HG03469 (cell line): ENCODE results near the gene KRT16.
"Not testable (repeated sequence)": the region's sequence is repeated elsewhere in the genome, so short reads cannot be mapped to it uniquely, and the experiment has no call there.

Source experiments
- ATAC-seq: cut with Tn5 transposase; IDR thresholded peaks from one replicate; pipeline ENCODE4 v1.9.1; 2021; ENCODE audit warnings: mild to moderate bottlenecking, moderate library complexity, moderate number of reproducible peaks; ENCODE audit not compliant: unreplicated experiment

KRT16 gene

GRCh38 chr17:41612376-41613160 lies at the start of gene KRT16:
KRT16 (minus strand) TSS chr17:41612767; CDS start chr17:41612688, 79 bp downstream.
- not testable (repeated sequence) for ATAC-seq

- ATAC-seq, result no peak
Measured at GRCh38 chr17:41660221-41660711, 47.7 kb upstream of the KRT16 start.

GRCh38 chr17:41659427-41660212 lies 47.1 kb upstream of the KRT16 start:
- ATAC-seq, result no peak

DNA sequence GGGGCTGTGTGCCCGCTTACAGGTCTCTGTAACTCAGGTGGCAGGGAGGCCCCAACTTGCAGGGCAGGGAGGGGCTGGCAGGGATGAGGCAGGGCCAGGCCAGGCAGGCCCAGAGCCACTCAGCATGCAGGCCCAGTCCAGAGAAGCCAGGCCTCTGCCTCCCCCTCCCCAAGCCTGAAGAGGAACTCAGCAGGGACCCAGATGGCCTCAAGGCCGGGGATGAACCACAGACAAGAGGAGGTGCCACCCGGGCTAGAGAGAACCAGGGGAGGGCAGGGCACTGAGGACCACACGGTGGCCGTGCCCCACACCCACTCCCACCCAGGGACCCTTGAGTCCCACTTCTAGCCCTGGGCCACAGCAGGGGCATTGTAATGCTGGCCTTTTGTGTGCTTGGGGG lies 46.3 kb upstream of the KRT16 start:
- ATAC-seq, result no peak

DNA sequence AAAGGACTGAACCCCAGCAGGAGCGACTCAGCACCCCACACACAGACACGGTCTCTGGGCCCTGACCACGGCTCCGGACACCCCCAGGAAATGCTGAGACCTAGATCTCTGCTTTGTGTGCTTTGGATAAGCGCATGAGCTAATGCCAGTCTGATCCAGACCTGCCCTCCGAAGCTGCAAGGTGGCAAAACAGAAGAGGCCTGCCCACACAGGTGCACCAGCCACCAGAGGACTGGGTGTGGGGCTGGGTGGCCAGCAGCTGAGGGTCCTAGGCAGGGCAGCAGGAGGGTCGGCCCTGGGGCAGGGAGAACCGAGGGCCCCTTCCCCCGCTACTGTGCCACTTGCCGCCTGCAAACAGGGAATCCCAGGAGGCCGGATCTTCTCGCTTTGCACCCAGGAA lies 45.4 kb upstream of the KRT16 start:
- no peak for ATAC-seq

- no peak for ATAC-seq
Measured at GRCh38 chr17:41657176-41657754, 44.7 kb upstream of the KRT16 start.

GRCh38 chr17:41656249-41657023 lies 43.9 kb upstream of the KRT16 start:
- ATAC-seq, result no peak

DNA sequence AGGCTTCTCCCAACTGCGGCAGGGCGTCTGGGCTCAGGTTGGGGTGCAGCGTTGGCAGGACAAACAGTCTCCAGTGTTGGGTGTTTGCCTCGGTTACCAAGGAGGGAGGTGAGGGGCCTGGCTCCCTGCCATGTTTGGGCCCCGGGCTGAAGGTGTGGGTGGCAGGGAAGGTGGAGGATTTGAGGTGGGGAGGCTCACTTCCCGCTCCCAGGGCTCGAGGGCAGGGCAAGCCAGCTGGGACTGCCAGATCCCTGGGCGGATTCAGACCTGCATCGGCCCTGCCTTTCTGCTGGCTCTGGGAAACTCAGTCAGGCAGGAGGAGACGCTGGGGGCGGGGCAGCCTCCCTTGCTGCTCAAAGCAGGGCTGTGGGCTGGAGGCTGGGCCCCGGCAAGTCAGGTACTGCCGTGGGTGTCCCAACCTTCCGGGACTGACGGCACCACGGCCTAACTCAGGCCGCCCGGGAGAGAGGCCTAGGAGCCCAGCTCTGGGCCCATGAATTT lies 43.1 kb upstream of the KRT16 start:
- ATAC-seq, result no peak

DNA sequence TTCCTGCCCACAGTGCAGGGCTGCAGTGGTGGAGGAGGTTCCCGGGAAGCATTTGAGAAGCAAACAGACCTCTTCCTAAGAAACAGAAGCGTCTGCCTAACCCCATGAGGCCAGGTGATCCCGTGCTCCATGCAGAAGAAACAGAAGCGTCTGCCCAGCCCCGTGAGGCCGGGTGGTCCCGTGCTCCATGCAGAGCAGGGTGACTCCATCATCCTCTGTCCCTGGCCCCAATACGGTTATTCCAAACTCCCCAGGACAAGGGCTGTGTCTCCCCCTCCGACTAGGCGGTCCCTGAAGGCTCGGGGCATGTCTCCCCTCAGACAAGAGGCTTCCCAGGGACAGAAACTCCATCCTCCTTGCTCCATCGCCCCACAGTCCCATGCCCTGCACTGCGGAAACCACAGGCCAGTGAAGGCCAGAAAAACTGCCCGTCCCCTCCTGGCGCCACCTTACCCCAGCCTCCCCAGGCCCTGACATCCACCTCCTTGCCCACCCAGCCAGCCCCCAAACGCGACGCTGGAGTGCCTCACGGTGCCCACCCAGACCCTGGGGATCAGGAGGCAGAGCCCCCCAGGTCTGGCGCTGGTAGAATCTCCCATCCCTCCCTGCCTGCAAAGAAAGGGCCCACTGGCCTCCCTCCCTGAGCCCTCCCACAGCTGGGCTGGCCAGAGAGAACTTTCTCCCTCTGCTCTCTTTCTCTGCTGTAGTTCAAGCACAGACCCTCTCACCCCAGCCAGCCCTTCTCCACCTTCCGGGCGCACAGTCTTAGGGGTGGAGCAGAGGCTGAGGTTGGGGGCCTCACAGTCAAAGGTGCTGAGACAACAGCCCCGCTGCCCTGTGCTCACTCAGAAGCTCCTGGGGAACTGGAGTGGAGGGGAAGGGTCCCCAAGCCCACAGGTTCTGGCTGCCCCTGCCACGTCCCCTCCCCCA lies 42.4 kb upstream of the KRT16 start:
- no peak for ATAC-seq

DNA sequence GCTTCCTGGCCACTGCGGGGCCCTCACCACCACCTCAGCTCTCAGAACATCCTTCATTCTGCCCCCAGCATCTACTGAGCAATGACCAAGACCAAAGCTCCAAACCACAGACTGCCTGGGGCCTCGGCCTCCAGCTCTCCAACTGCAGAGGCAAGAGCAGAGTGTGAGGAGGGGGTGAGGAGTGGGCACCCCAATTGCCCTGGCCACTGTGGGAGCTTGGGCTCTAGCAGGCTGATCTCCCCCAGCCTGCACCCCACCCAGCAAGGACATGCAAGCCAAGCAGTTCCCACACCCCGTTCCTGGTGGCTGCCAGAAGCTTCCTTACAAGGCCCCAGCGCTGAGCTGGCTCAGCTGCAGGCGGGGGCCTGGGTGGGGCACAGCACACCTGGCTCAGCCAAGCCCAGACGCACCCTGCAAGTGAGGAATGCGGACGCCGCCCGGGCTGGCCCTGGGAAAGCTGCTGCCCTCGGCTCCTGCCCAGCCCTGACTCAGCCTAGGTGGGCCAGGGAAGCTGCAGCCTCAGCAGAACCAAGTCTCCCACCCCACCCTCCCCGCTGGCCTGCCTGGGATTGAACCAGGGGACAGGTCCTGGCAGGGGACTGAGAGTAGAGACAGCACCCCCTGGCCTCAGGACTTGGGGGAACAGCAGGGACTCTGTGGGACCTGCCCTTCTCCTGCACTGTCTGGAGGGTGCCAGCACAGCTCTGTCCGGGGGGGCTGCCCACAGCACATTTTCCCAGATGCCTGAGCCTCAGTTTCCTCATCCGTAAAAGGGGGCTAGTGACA lies 41.5 kb upstream of the KRT16 start:
- ATAC-seq, result no peak

DNA sequence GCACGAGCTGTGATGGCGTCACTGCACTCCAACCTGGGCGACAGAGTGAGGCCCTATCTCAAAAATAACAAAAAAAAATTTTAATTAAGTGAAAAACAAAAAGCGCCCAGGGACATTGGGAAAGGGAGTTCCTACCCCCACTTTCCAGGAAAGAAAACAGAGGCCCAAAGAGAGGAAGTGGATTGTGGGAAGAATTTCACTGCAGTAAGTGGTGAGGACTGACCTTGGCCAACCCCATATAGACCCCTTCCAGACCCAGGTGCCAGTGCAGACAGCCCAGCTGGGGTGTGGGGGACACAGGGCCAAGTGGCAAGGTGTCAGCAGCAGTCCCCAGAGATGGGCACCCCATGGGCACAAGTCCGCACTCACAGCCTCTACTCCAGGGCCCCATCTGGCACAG lies 40.9 kb upstream of the KRT16 start:
- ATAC-seq, result no peak

DNA sequence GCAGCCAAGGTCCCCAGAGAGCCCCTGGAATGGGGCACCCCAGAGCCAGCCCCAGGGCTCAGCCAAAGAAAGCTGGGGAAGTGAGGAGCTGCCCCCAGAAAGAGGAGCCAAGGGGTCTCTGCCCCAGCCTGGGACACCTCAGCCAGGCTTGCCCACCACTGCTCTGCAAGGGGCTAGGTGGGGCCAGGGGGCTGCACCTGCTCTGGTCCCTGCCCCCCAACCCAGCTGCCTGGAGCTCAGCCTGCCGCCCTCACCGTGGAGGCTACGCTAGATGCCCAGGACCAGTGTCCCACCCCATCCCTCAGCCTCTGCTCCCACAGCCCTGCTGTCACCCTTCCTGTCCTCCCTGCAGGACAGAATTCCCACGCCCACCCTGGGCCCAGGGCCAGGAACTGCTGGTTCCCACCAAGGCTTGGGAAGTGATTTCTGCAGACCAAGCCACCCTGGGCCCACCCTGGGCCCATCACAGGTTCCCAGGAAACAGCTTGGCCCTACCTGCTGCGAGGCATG lies 39.9 kb upstream of the KRT16 start:
- no peak for ATAC-seq

GRCh38 chr17:41651625-41652460 lies 39.3 kb upstream of the KRT16 start:
- ATAC-seq, result no peak

- ATAC-seq, result no peak
Measured at GRCh38 chr17:41650794-41651624, 38.4 kb upstream of the KRT16 start.

DNA sequence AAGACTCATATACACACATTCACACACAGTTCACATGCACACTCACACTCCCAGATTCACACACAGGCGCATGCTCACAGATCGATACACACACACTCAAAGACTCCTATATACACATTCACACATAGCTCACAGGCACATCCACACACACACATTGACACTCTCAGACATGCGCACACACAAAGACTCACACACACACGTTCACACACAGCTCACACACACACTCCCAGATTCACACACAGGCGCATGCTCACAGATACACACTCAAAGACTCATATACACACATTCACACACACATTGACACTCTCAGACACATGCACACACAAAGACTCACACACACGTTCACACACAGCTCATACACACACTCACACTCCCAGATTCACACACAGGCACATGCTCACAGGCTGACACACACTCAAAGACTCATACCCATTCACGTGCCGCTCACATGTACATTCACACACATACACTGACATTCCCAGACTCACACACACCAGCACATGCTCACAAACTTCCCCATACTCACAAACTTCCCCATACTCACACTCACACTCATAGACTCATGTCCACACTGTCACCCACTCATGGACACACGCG lies 37.5 kb upstream of the KRT16 start:
- no peak for ATAC-seq

- ATAC-seq, result no peak
Measured at GRCh38 chr17:41648411-41649195, 36.0 kb upstream of the KRT16 start.
